ENCODE measurements around the gene JPH4.

- no peak for TF ChIP-seq POLR2A (IDR thresholded peaks at IDR 0.05)
- no peak for TF ChIP-seq CTCF (IDR thresholded peaks at IDR 0.05)
Observed at GRCh38 chr14:23565626-23566025, 13.0 kb downstream of the JPH4 start.
